ENCODE data around the gene SYT7. TPM values are rescaled to one million over a fixed set of nuclear protein-coding genes. Genes with fewer than 3 reads are reported as not detected.

SYT7 gene
- total RNA-seq, 4 donors from 2014 or later = 1.3 to 4.2 (median 1.8) TPM

Small RNAs within 50 kb of the gene (small RNA-seq; reads per million reads assigned to genes)
- gene MIR4488 = 0 reads per million in 3 donors

Other genes with a start within 250 kb of the SYT7 start
- gene DDB1, start 248.0 kb downstream of the SYT7 start, total RNA-seq = 100 to 1,000 TPM; 102 to 164 (median 118) TPM
- gene TKFC, start 247.8 kb downstream of the SYT7 start, total RNA-seq = 10 to 100 TPM; 12.9 to 24.2 (median 14.8) TPM
- 10 to 100 TPM; 23.7 to 35.3 (median 31.6) TPM for gene CYB561A3, start 219.2 kb downstream of the SYT7 start, total RNA-seq
- 10 to 100 TPM; 10.4 to 22.7 (median 15.9) TPM for gene TMEM138, start 218.7 kb downstream of the SYT7 start, total RNA-seq
- 10 to 100 TPM in 1 of 4 donors, 1 to 10 TPM in 3; 6.2 to 12.3 (median 8.2) TPM for gene TMEM216, start 188.5 kb downstream of the SYT7 start, total RNA-seq
- gene CPSF7, start 151.1 kb downstream of the SYT7 start, total RNA-seq = 10 to 100 TPM; 29.9 to 45.2 (median 40.7) TPM
- 10 to 100 TPM; 29.0 to 71.0 (median 48.3) TPM for gene SDHAF2, start 151.0 kb downstream of the SYT7 start, total RNA-seq
- gene LRRC10B, start 72.3 kb downstream of the SYT7 start, total RNA-seq = 1 to 10 TPM in 3 of 4 donors, not detected in 1; 1.3 to 2.2 (median 2.0) TPM
- gene DAGLA, start 99.3 kb upstream of the SYT7 start, total RNA-seq = 1 to 10 TPM; 1.5 to 4.9 (median 3.8) TPM
- gene MYRF, start 171.6 kb upstream of the SYT7 start, total RNA-seq = under 1 TPM; under 0.01 to 0.71 (median 0.40) TPM
- 10 to 100 TPM; 34.5 to 48.2 (median 43.8) TPM for gene TMEM258, start 211.5 kb upstream of the SYT7 start, total RNA-seq
- 10 to 100 TPM in 1 of 4 donors, 1 to 10 TPM in 3; 5.0 to 10.2 (median 7.5) TPM for gene FEN1, start 211.8 kb upstream of the SYT7 start, total RNA-seq
- 10 to 100 TPM; 20.2 to 26.0 (median 23.8) TPM for gene FADS1, start 235.9 kb upstream of the SYT7 start, total RNA-seq
- gene FADS2, start 247.2 kb upstream of the SYT7 start, total RNA-seq = 10 to 100 TPM; 15.9 to 32.8 (median 28.0) TPM

Measured in esophagus muscularis mucosa (tissue), 4 donors.